Activated CD4-positive, alpha-beta T cell treated with anti-CD3 and anti-CD28 coated beads for 24 hours (primary cell): Measurements from ENCODE around the gene GNPDA1.

Source experiments
- DNase-seq, 2 donors: peaks; one replicate each; pipeline ENCODE4 v3.0.0-alpha.2; 2020; ENCODE audit warnings: low read depth in 2 of 2

GNPDA1 gene

GRCh38 chr5:141994511-141995136, 18.2 kb downstream of the GNPDA1 start:
- no peak for DNase-seq

GRCh38 chr5:141992349-141992963, 20.4 kb downstream of the GNPDA1 start:
- DNase-seq = peak; percentile 72 to 73

GRCh38 chr5:141989720-141990119, 23.1 kb downstream of the GNPDA1 start:
- no peak for DNase-seq

GRCh38 chr5:141986072-141986471, 26.8 kb downstream of the GNPDA1 start:
- no peak for DNase-seq

- DNase-seq = no peak
These were observed 30.2 kb downstream of the GNPDA1 start for GRCh38 chr5:141982626-141983025.

GRCh38 chr5:141978389-141978788, 34.4 kb downstream of the GNPDA1 start:
- no peak for DNase-seq

GRCh38 chr5:141976176-141976575, 36.7 kb downstream of the GNPDA1 start:
- no peak for DNase-seq

GRCh38 chr5:141973871-141974595, 38.8 kb downstream of the GNPDA1 start:
- DNase-seq = no peak

- no peak for DNase-seq
These were observed 42.8 kb downstream of the GNPDA1 start for GRCh38 chr5:141969783-141970771.

GRCh38 chr5:141968914-141969608, 43.8 kb downstream of the GNPDA1 start, which contains the start of gene RNF14:
RNF14 (plus strand) TSS chr5:141969105; CDS start chr5:141973589, 4,484 bp downstream.
- DNase-seq = peak; percentile 89 to 92

GRCh38 chr5:141966963-141967333, 45.9 kb downstream of the GNPDA1 start:
- DNase-seq = no peak

- DNase-seq = no peak
These were observed 46.4 kb downstream of the GNPDA1 start for GRCh38 chr5:141966275-141966962.

GRCh38 chr5:141965071-141965470, 47.8 kb downstream of the GNPDA1 start:
- no peak for DNase-seq

- DNase-seq = no peak
These were observed 49.1 kb downstream of the GNPDA1 start for GRCh38 chr5:141963701-141964100.

- no peak for DNase-seq
These were observed 51.4 kb downstream of the GNPDA1 start for GRCh38 chr5:141961466-141961865.

GRCh38 chr5:141960449-141961323, 52.1 kb downstream of the GNPDA1 start:
- DNase-seq = peak; percentile 89 to 90

- DNase-seq = peak in 1 of 2 donors; percentile 16
These were observed 52.8 kb downstream of the GNPDA1 start for GRCh38 chr5:141960018-141960417.

GRCh38 chr5:141958546-141959172, 54.2 kb downstream of the GNPDA1 start:
- no peak for DNase-seq

- DNase-seq = no peak
These were observed 54.7 kb downstream of the GNPDA1 start, which contains the start of gene PCDH12 for GRCh38 chr5:141958113-141958512. PCDH12 (minus strand) TSS chr5:141958202; CDS start chr5:141957851, 351 bp downstream.
